Measurements from ENCODE around the gene ARFGEF2. TPM values are rescaled to one million over a fixed set of nuclear protein-coding genes. Genes with fewer than 3 reads are reported as not detected.

Gene ARFGEF2
- total and polyA plus RNA-seq, 2 of the 4 experiments (the other 2 are of a cell fraction) = 10.3 to 39.1 TPM

DNA sequence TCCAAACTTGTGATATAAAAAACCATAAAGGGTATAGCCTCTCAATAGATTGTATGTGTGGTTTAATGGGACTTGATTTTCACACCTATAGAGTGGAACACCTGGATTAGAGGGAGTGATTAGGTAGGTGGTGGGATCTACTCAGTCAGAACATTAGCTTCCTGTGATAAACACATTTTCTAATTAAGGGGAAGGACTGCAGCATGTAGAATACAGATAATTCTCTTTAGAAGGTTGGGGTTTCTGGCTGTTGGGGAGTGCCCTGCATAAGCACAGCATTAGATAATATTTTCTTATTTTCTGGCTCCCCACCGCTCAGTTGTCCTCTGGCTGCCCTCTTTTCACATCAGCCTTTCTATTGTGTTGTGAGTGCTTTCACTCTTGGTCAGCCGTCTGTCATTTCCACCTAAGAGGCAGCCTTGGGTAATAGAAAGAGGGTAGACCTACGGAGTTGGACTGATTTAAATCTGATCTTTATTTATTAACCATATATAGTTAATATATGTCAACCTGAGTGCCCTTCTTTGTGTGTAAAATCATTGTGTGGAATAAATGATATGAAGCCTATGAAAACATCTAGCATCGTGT, 132.6 kb downstream of the ARFGEF2 start (continued):
- TF ChIP-seq USF2 (IDR thresholded peaks at IDR 0.05; ENCODE audit: low read depth, low read length) = no peak
- TF ChIP-seq CHD1 (IDR thresholded peaks at IDR 0.05; ENCODE audit: low read depth, low read length) = no peak
- no peak for TF ChIP-seq RCOR1 (IDR thresholded peaks at IDR 0.05; ENCODE audit: insufficient replicate concordance, low read length)
- TF ChIP-seq MAZ (IDR thresholded peaks at IDR 0.05; ENCODE audit: borderline replicate concordance, low read depth, low read length) = no peak
- no peak for TF ChIP-seq MAFK (IDR thresholded peaks at IDR 0.05; ENCODE audit: low read depth, low read length)

GRCh38 chr20:49063279-49063678, 141.8 kb downstream of the ARFGEF2 start:
- no peaks in the 10 kb centered on the region for H3K27me3 ChIP-seq (ENCODE audit: control insufficient read depth, insufficient read depth, low read length)
- H4K5ac ChIP-seq (ENCODE audit: low read depth, low read length) = no peak overlapping the region
- H2BK15ac ChIP-seq (ENCODE audit: low read depth, low read length) = no peak overlapping the region
- ChIA-PET POLR2A (ENCODE audit: unreplicated experiment) (no interaction called here), CTCF (interaction anchor here (0.6 to 1.0 kb wide), 2 partner anchors 13 to 67 kb away, joined by 3 to 4 read pairs; no protein-coding TSS in a partner anchor)
- H3K9ac ChIP-seq (ENCODE audit: low read depth, low read length) = no peak overlapping the region
- dilution Hi-C loops (cut with HindIII; ENCODE audit: low sequenced_read_pairs, unreplicated experiment) = no loop called here
- no peak overlapping the region for H2AK9ac ChIP-seq (replicated peaks; ENCODE audit: low read depth, low read length, poor library complexity)
- H4K8ac ChIP-seq (ENCODE audit: low read depth in 2 of 2, low read length in 2 of 2) = no peak overlapping the region
- no peak overlapping the region for H3K56ac ChIP-seq (ENCODE audit: extremely low read depth, insufficient read depth, low read length)
- H4K20me1 ChIP-seq (ENCODE audit: insufficient read depth, low read length) = no peaks in the 10 kb centered on the region; the same call in 1 of the 2 replicates
- H3K36me3 ChIP-seq (ENCODE audit: control insufficient read depth, insufficient read depth, low read length) = peaks cover 20% of the 10 kb centered on the region
- H3K9me1 ChIP-seq (ENCODE audit: insufficient read depth, low read length) = no peaks in the 10 kb centered on the region
- BruUV-seq (replicated peaks) = no TSS peak
- no peak overlapping the region for H4K91ac ChIP-seq (ENCODE audit: insufficient read depth, low read depth, low read length)
- H2BK120ac ChIP-seq (ENCODE audit: low read depth, low read length) = no peak overlapping the region
- H3K18ac ChIP-seq (ENCODE audit: low read depth, low read length) = no peak overlapping the region
- no CpG with 5 or more reads among the region's 3 CpGs for WGBS, 2 experiments (ENCODE audit: extremely low coverage in 2 of 2, insufficient read length in 1 of 2)
- H3K14ac ChIP-seq (replicated peaks; ENCODE audit: low read depth, low read length) = no peak overlapping the region
- H2AK5ac ChIP-seq (ENCODE audit: low read depth, low read length) = no peak overlapping the region
- no peak overlapping the region for H3K27ac ChIP-seq (ENCODE audit: insufficient read depth, low read length)
- H3K79me1 ChIP-seq (ENCODE audit: low read depth in 1 of 2, low read length in 2 of 2) = peaks cover 22 to 23% of the 10 kb centered on the region in 2 experiments
- no peaks in the 10 kb centered on the region for H3K4me1 ChIP-seq (ENCODE audit: control insufficient read depth, insufficient read depth, low read length)
- no peak overlapping the region for H3K4ac ChIP-seq (ENCODE audit: low read depth, low read length)
- no peak overlapping the region for H2BK5ac ChIP-seq (ENCODE audit: low read depth, low read length, poor library complexity, severe bottlenecking)
- H2AFZ ChIP-seq (replicated peaks; ENCODE audit: low read length, poor library complexity) = no peak overlapping the region
- ATAC-seq (ENCODE audit: low read depth) = no peak
- in situ Hi-C loops (cut with MboI; ENCODE audit: low sequenced_read_pairs) = no loop called here
- H3K4me2 ChIP-seq (ENCODE audit: low read depth, low read length) = no peak overlapping the region
- no peak overlapping the region for H3K4me3 ChIP-seq (ENCODE audit: insufficient read depth, low read depth, low read length)
- H3K23ac ChIP-seq (ENCODE audit: low read depth, low read length) = no peak overlapping the region
- DNase-seq = no peak
- no peak overlapping the region for H2BK20ac ChIP-seq (ENCODE audit: low read depth, low read length)
- no peaks in the 10 kb centered on the region for H3K9me3 ChIP-seq (ENCODE audit: control insufficient read depth, insufficient read depth, low read length)
- intact Hi-C loops (cut with micrococcal nuclease) = no loop called here
- no peak for TF ChIP-seq CEBPB (IDR thresholded peaks at IDR 0.05; ENCODE audit: low read depth, low read length)
- no peak for TF ChIP-seq MAFK (IDR thresholded peaks at IDR 0.05; ENCODE audit: low read depth, low read length)
- TF ChIP-seq NFE2L2 (IDR thresholded peaks at IDR 0.05; ENCODE audit: low read depth, low read length) = no peak
- no peak for TF ChIP-seq FOS (IDR thresholded peaks at IDR 0.05; ENCODE audit: low read depth, low read length)
- no peak for TF ChIP-seq MXI1 (IDR thresholded peaks at IDR 0.05; ENCODE audit: borderline replicate concordance, low read depth, low read length)
- no peak for TF ChIP-seq MAZ (IDR thresholded peaks at IDR 0.05; ENCODE audit: borderline replicate concordance, low read depth, low read length)
- TF ChIP-seq RFX5 (IDR thresholded peaks at IDR 0.05; ENCODE audit: low read depth, low read length) = no peak
- TF ChIP-seq, protein P1, sequence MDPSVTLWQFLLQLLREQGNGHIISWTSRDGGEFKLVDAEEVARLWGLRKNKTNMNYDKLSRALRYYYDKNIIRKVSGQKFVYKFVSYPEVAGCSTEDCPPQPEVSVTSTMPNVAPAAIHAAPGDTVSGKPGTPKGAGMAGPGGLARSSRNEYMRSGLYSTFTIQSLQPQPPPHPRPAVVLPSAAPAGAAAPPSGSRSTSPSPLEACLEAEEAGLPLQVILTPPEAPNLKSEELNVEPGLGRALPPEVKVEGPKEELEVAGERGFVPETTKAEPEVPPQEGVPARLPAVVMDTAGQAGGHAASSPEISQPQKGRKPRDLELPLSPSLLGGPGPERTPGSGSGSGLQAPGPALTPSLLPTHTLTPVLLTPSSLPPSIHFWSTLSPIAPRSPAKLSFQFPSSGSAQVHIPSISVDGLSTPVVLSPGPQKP (IDR thresholded peaks at IDR 0.05; ENCODE audit: borderline replicate concordance, low read depth, low read length) = no peak
- no peak for TF ChIP-seq RCOR1 (IDR thresholded peaks at IDR 0.05; ENCODE audit: insufficient replicate concordance, low read length)
- no peak for TF ChIP-seq SMC3 (IDR thresholded peaks at IDR 0.05; ENCODE audit: low read depth, low read length)
- no peak for TF ChIP-seq RAD21 (IDR thresholded peaks at IDR 0.05; ENCODE audit: low read length)
- TF ChIP-seq CHD1 (IDR thresholded peaks at IDR 0.05; ENCODE audit: low read depth, low read length) = no peak
- no peak for TF ChIP-seq BHLHE40 (IDR thresholded peaks at IDR 0.05; ENCODE audit: low read depth, low read length)

Measured in IMR-90 (cell line).